ENCODE measurements around the gene GRIK2. TPM values are rescaled to one million over a fixed set of nuclear protein-coding genes. Genes with fewer than 3 reads are reported as not detected.

Gene GRIK2
- polyA plus RNA-seq, 1 of the 3 experiments (the other 2 are of a cell fraction) = 0.30 TPM

- H3K27ac ChIP-seq (ENCODE audit: low read depth in 2 of 2, low read length in 1 of 2) = no peak overlapping the region
- no peaks in the 10 kb centered on the region; a peak in 2 of 4 replicates for H3K4me1 ChIP-seq (ENCODE audit: control insufficient read depth in 1 of 2, insufficient read depth in 2 of 2, low read depth in 1 of 2, low read length in 1 of 2)
- no peak overlapping the region for H3K4me2 ChIP-seq
- no peak for DNase-seq
- no peaks in the 10 kb centered on the region for H3K27me3 ChIP-seq (ENCODE audit: insufficient read depth)
- H3K36me3 ChIP-seq (replicated peaks in 1 of 2; ENCODE audit: control insufficient read depth in 1 of 2, insufficient read depth in 2 of 2, low read length in 1 of 2) = no peaks in the 10 kb centered on the region
- no peaks in the 10 kb centered on the region for H3K9me2 ChIP-seq
- WGBS (ENCODE audit: low lambda C conversion rate) = 78% methylated on average over 3 of the region's 3 CpGs
- CTCF ChIA-PET = interaction anchor here (1.1 kb wide), 1 partner anchor 36 kb away, joined by 3 read pairs; no protein-coding TSS in a partner anchor
- no peak overlapping the region for H3K9ac ChIP-seq
- H4K20me1 ChIP-seq (ENCODE audit: insufficient read depth) = no peaks in the 10 kb centered on the region
- TF ChIP-seq TCF12 (IDR thresholded peaks at IDR 0.05) = no peak
- POLR2A ChIA-PET = no interaction called here
- no peaks in the 10 kb centered on the region for H3F3A ChIP-seq (replicated peaks; ENCODE audit: insufficient read depth)
- H3K9me3 ChIP-seq = no peaks in the 10 kb centered on the region
- H2AFZ ChIP-seq (ENCODE audit: low read depth) = no peak overlapping the region
- no peak overlapping the region for H3K4me3 ChIP-seq (ENCODE audit: low read depth in 2 of 2, low read length in 1 of 2)
- no peaks in the 10 kb centered on the region for H3K79me2 ChIP-seq (ENCODE audit: insufficient read depth)
Measured at GRCh38 chr6:101454106-101454676, 60.7 kb downstream of the GRIK2 start.

GRCh38 chr6:101458336-101458735 lies 64.8 kb downstream of the GRIK2 start:
- POLR2A ChIA-PET = no interaction called here
- H3K9me2 ChIP-seq = no peaks in the 10 kb centered on the region
- no peak overlapping the region for H3K9ac ChIP-seq
- no peaks in the 10 kb centered on the region; a peak in 2 of 4 replicates for H3K4me1 ChIP-seq (ENCODE audit: control insufficient read depth in 1 of 2, insufficient read depth in 2 of 2, low read depth in 1 of 2, low read length in 1 of 2)
- TF ChIP-seq MXI1 (IDR thresholded peaks at IDR 0.05; ENCODE audit: low read depth, low read length) (no peak), JUND (IDR thresholded peaks at IDR 0.05) (no peak)
- no peak overlapping the region for H3K4me3 ChIP-seq (ENCODE audit: low read depth in 2 of 2, low read length in 1 of 2)
- no peak overlapping the region for H3K4me2 ChIP-seq
- H3K79me2 ChIP-seq (ENCODE audit: insufficient read depth) = no peaks in the 10 kb centered on the region
- DNase-seq = no peak
- no peak overlapping the region for H2AFZ ChIP-seq (ENCODE audit: low read depth)
- H3K9me3 ChIP-seq = no peaks in the 10 kb centered on the region
- no peaks in the 10 kb centered on the region for H4K20me1 ChIP-seq (ENCODE audit: insufficient read depth)
- no peak overlapping the region for H3K27ac ChIP-seq (ENCODE audit: low read depth in 2 of 2, low read length in 1 of 2)
- CTCF ChIA-PET = no interaction called here
- H3F3A ChIP-seq (replicated peaks; ENCODE audit: insufficient read depth) = no peaks in the 10 kb centered on the region
- no peaks in the 10 kb centered on the region for H3K27me3 ChIP-seq (ENCODE audit: insufficient read depth)
- no peaks in the 10 kb centered on the region for H3K36me3 ChIP-seq (replicated peaks in 1 of 2; ENCODE audit: control insufficient read depth in 1 of 2, insufficient read depth in 2 of 2, low read length in 1 of 2)
- WGBS (ENCODE audit: low lambda C conversion rate) = 73% methylated on average over 2 of the region's 2 CpGs

DNA sequence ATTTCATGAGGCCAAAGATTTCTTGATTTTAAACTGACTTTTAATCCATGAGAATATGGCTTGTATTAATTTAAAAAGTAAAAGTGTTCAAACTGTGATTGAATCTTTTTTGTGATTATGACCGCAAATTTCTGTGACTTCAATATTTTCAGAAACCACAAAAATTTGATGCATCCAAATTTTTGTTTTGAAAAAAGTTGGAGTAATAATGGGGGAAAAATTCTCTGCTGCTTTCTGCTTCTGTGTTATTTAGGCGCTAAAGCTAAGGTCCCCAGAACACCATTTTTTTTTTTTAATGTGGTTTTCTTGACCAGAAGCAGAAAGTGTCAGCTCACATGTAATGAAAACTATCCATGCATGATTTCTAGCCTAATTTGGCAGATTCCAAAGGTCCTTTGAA lies 65.3 kb downstream of the GRIK2 start:
- Histone ChIP-seq H3K4me2 (no peak overlapping the region), H3F3A (replicated peaks; ENCODE audit: insufficient read depth) (no peaks in the 10 kb centered on the region), H4K20me1 (ENCODE audit: insufficient read depth) (no peaks in the 10 kb centered on the region), H3K9me2 (no peaks in the 10 kb centered on the region), H3K79me2 (ENCODE audit: insufficient read depth) (no peaks in the 10 kb centered on the region), H3K9ac (no peak overlapping the region), H3K27ac (ENCODE audit: low read depth in 2 of 2, low read length in 1 of 2) (no peak overlapping the region), H3K4me1 (ENCODE audit: control insufficient read depth in 1 of 2, insufficient read depth in 2 of 2, low read depth in 1 of 2, low read length in 1 of 2) (no peaks in the 10 kb centered on the region; a peak in 2 of 4 replicates), H3K27me3 (ENCODE audit: insufficient read depth) (no peaks in the 10 kb centered on the region), H3K4me3 (ENCODE audit: low read depth in 2 of 2, low read length in 1 of 2) (no peak overlapping the region), H3K36me3 (replicated peaks in 1 of 2; ENCODE audit: control insufficient read depth in 1 of 2, insufficient read depth in 2 of 2, low read length in 1 of 2) (no peaks in the 10 kb centered on the region), H3K9me3 (no peaks in the 10 kb centered on the region), H2AFZ (ENCODE audit: low read depth) (no peak overlapping the region)
- 82% methylated on average over 2 of the region's 2 CpGs for WGBS (ENCODE audit: low lambda C conversion rate)
- DNase-seq = no peak
- ChIA-PET CTCF (no interaction called here), POLR2A (no interaction called here)
- no peak for TF ChIP-seq USF2 (IDR thresholded peaks at IDR 0.05; ENCODE audit: borderline replicate concordance, low read depth, low read length)
- TF ChIP-seq RXRA (IDR thresholded peaks at IDR 0.05; ENCODE audit: borderline replicate concordance, low read depth) = no peak
- no peak for TF ChIP-seq MAX (IDR thresholded peaks at IDR 0.05; ENCODE audit: low read depth)
- TF ChIP-seq CHD2 (IDR thresholded peaks at IDR 0.05; ENCODE audit: low read length, partially characterized antibody) = no peak
- no peak for TF ChIP-seq PBX3 (IDR thresholded peaks at IDR 0.05)
- TF ChIP-seq SMC3 (IDR thresholded peaks at IDR 0.05; ENCODE audit: low read depth, low read length) = no peak
- TF ChIP-seq GATA2 (CRISPR knock-in tag; IDR thresholded peaks at IDR 0.05) = no peak
- TF ChIP-seq ZBTB33 (IDR thresholded peaks at IDR 0.05; ENCODE audit: borderline replicate concordance, low read depth) = no peak
- no peak for TF ChIP-seq TEAD4 (IDR thresholded peaks at IDR 0.05; ENCODE audit: borderline replicate concordance, insufficient read depth)
- TF ChIP-seq FOXJ3 (CRISPR knock-in tag; IDR thresholded peaks at IDR 0.05) = no peak
- TF ChIP-seq FOSL2 (IDR thresholded peaks at IDR 0.05; ENCODE audit: borderline replicate concordance, low read depth) = no peak
- TF ChIP-seq TAF1 (IDR thresholded peaks at IDR 0.05; ENCODE audit: borderline replicate concordance, low read depth, low read length) = no peak
- TF ChIP-seq YY1 (IDR thresholded peaks at IDR 0.05; ENCODE audit: low read depth) = no peak
- TF ChIP-seq, protein P1, sequence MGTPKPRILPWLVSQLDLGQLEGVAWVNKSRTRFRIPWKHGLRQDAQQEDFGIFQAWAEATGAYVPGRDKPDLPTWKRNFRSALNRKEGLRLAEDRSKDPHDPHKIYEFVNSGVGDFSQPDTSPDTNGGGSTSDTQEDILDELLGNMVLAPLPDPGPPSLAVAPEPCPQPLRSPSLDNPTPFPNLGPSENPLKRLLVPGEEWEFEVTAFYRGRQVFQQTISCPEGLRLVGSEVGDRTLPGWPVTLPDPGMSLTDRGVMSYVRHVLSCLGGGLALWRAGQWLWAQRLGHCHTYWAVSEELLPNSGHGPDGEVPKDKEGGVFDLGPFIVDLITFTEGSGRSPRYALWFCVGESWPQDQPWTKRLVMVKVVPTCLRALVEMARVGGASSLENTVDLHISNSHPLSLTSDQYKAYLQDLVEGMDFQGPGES (IDR thresholded peaks at IDR 0.05; ENCODE audit: low read depth, low read length) = no peak
- no peak for TF ChIP-seq GABPA (IDR thresholded peaks at IDR 0.05; ENCODE audit: low read depth)
- no peak for TF ChIP-seq NFIC (IDR thresholded peaks at IDR 0.05; ENCODE audit: borderline replicate concordance)
